OCI-LY7 (cell line): ENCODE measurements around the gene CLDN22.

Source experiments
- CTCF ChIP-seq: fragments of 200-600 bp; sonication (generic); conservative IDR thresholded peaks from 2 replicates; pipeline ENCODE4 v1.5.1; 2014; ENCODE audit warnings: mild to moderate bottlenecking, antibody characterized with exemption, low read length, moderate library complexity, mixed read lengths
- EZH2phosphoT487 ChIP-seq: fragments of 200-600 bp; sonication (generic); IDR thresholded peaks from 2 replicates; pipeline ENCODE4 v1.6.1; 2018; ENCODE audit warnings: low read depth, borderline replicate concordance, mild to moderate bottlenecking, mixed run types, antibody characterized with exemption, low read length, moderate library complexity, mixed read lengths

GRCh38 chr4:183332447-183332846 is 12.4 kb upstream of the CLDN22 start:
- TF ChIP-seq CTCF: no peak
- no peak for TF ChIP-seq EZH2phosphoT487
